Osteocyte (in vitro differentiated cells): ENCODE measurements around the gene RBMXL3. TPM values are rescaled to one million over a fixed set of nuclear protein-coding genes. Genes with fewer than 3 reads are reported as not detected.

Experiments
- DNase-seq: peaks from one replicate; pipeline ENCODE4 v3.0.0; 2021; ENCODE audit warnings: mixed read lengths; ENCODE audit not compliant: unreplicated experiment; ENCODE audit errors: extremely low spot score
- H3K27ac Mint-ChIP-seq: one replicate; pipeline ENCODE4 v1.8.0; 2021; ENCODE audit warnings: mild to moderate bottlenecking, mixed read lengths; ENCODE audit not compliant: unreplicated experiment
- H3K27me3 Mint-ChIP-seq: one replicate; pipeline ENCODE4 v1.8.0; 2021; ENCODE audit warnings: mixed read lengths; ENCODE audit not compliant: unreplicated experiment
- H3K36me3 Mint-ChIP-seq: one replicate; pipeline ENCODE4 v1.8.0; 2021; ENCODE audit warnings: mixed read lengths; ENCODE audit not compliant: unreplicated experiment
- H3K4me1 Mint-ChIP-seq: one replicate; pipeline ENCODE4 v1.8.0; 2021; ENCODE audit warnings: mixed read lengths; ENCODE audit not compliant: unreplicated experiment
- H3K4me3 Mint-ChIP-seq: one replicate; pipeline ENCODE4 v1.8.0; 2021; ENCODE audit warnings: mild to moderate bottlenecking, moderate library complexity, mixed read lengths; ENCODE audit not compliant: unreplicated experiment
- H3K9me3 Mint-ChIP-seq: one replicate; pipeline ENCODE4 v1.8.0; 2021; ENCODE audit warnings: mixed read lengths; ENCODE audit not compliant: unreplicated experiment
- long read RNA-seq: library from polyadenylated mRNA; unstranded; transcript quantifications from one replicate; pipeline ENCODE4 v2.0.0, GENCODE V29; 2021
- total RNA-seq: library from RNA; stranded (reverse); gene quantifications from 2 replicates; pipeline ENCODE4 v1.2.1, GENCODE V29; 2021
- TF ChIP-seq, protein P1 (sequence below): fragments of 200-600 bp; sonication (generic); IDR thresholded peaks from 2 replicates; pipeline ENCODE4 v1.5.0; 2021; ENCODE audit warnings: antibody characterized with exemption, mild to moderate bottlenecking, moderate library complexity

RBMXL3 gene
- not detected in 2 replicates for total RNA-seq
- long read RNA-seq: 0 reads

DNA sequence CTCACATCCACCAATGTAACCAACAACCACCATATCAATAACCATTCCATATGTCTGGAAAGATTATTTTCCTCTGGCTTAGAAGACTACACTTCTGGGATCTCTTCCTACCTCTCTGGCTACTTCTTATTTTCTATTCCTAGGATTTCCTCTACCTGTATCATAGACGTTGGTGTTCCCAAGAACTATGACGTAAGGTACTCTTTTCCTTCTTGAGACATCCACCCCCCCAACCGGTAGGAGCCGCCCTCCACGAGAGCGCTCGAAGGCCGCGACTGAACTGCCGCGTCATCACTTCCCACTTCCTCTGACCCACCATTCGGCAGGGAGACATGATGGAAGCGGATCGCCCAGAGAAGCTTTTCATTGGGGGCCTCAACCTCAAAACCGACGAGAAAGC lies at the start of gene RBMXL3:
Gene RBMXL3 (plus strand): TSS at position 301 of the 400 bp plus-strand sequence. CDS start 32 bp downstream, at position 333.
- no peaks in the 10 kb centered on the region for H3K27me3 Mint-ChIP-seq
- H3K9me3 Mint-ChIP-seq: peaks cover 4% of the 10 kb centered on the region
- no peak within 1 kb of the TSS for H3K4me3 Mint-ChIP-seq
- TF ChIP-seq, protein P1, sequence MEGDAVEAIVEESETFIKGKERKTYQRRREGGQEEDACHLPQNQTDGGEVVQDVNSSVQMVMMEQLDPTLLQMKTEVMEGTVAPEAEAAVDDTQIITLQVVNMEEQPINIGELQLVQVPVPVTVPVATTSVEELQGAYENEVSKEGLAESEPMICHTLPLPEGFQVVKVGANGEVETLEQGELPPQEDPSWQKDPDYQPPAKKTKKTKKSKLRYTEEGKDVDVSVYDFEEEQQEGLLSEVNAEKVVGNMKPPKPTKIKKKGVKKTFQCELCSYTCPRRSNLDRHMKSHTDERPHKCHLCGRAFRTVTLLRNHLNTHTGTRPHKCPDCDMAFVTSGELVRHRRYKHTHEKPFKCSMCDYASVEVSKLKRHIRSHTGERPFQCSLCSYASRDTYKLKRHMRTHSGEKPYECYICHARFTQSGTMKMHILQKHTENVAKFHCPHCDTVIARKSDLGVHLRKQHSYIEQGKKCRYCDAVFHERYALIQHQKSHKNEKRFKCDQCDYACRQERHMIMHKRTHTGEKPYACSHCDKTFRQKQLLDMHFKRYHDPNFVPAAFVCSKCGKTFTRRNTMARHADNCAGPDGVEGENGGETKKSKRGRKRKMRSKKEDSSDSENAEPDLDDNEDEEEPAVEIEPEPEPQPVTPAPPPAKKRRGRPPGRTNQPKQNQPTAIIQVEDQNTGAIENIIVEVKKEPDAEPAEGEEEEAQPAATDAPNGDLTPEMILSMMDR: no peak
- no peak within 1 kb of the TSS for H3K27ac Mint-ChIP-seq
- H3K36me3 Mint-ChIP-seq: peaks cover 2% of the 10 kb centered on the region
- H3K4me1 Mint-ChIP-seq: no peaks in the 10 kb centered on the region
- DNase-seq: no peak

DNA sequence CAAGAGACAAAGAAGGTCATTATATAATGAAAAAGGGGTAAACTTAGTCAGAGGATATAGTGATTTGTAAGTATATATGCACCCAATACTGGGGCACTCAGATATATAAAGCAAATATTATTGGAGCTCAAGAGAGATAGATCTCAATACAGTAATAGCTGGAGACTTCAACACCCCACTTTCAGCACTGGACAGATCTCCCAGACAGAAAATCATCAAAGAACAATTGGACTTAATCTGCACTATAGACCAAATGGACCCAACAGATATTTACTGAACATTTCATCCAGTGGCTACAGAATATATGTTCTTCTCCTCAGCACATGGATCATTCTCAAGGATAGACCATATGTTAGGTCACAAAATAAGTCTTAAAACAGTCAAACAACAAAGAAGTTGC lies 47.2 kb upstream of the RBMXL3 start:
- Mint-ChIP-seq H3K27ac (no peak overlapping the region), H3K9me3 (peaks cover 3% of the 10 kb centered on the region)

DNA sequence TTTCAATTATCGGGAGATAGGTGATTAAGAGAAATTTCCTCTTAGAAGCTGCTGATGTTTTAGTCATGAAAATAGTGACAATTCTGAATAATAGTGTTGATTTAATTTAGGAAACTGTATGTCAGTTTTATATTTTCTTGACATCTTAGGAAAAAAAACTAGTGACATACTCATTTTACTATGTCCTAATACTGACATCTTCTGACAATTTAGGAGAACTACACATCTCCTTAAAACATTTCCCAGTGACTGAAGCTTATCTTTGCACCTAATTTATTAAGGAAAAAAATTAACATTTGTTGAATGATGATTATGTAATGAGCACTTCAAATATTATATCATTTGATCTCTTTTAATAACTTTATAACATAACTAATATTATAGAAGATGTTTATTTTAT lies 42.0 kb upstream of the RBMXL3 start:
- DNase-seq: no peak
- Mint-ChIP-seq H3K4me1 (no peaks in the 10 kb centered on the region), H3K9me3 (no peaks in the 10 kb centered on the region), H3K4me3 (no peak overlapping the region), H3K27ac (no peak overlapping the region), H3K36me3 (peaks cover 6% of the 10 kb centered on the region), H3K27me3 (no peaks in the 10 kb centered on the region)
- TF ChIP-seq, protein P1: peak; percentile 59

More for the DNA sequence above, 47.2 kb upstream of the RBMXL3 start:
- H3K4me3 Mint-ChIP-seq: no peak overlapping the region
- DNase-seq: no peak
- TF ChIP-seq, protein P1: no peak
- H3K36me3 Mint-ChIP-seq: peaks cover 23% of the 10 kb centered on the region
- H3K4me1 Mint-ChIP-seq: no peaks in the 10 kb centered on the region
- H3K27me3 Mint-ChIP-seq: no peaks in the 10 kb centered on the region

DNA sequence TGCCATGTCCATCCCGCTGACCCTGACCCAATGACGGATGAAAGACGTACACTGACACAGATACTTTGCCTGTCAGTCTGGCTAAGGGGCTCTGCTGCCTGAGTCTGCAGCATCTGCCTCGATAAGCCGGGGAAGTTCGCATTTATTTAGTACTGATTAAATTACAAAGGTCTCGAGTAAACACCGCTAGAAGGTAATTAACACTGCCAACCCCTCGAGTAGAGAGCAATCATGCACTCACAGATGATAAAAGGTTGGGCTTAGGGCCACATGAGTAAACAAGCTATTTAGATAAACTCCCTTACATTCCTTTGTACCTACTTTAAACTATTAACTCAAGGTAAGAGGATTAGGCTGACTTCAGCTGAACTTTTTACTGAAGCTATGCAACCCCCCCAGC lies 16.0 kb upstream of the RBMXL3 start:
- H3K9me3 Mint-ChIP-seq: no peaks in the 10 kb centered on the region
- H3K4me3 Mint-ChIP-seq: no peak overlapping the region
- peaks cover 4% of the 10 kb centered on the region for H3K36me3 Mint-ChIP-seq
- DNase-seq: no peak
- H3K27ac Mint-ChIP-seq: no peak overlapping the region
- no peaks in the 10 kb centered on the region for H3K27me3 Mint-ChIP-seq
- TF ChIP-seq, protein P1: no peak
- no peaks in the 10 kb centered on the region for H3K4me1 Mint-ChIP-seq

DNA sequence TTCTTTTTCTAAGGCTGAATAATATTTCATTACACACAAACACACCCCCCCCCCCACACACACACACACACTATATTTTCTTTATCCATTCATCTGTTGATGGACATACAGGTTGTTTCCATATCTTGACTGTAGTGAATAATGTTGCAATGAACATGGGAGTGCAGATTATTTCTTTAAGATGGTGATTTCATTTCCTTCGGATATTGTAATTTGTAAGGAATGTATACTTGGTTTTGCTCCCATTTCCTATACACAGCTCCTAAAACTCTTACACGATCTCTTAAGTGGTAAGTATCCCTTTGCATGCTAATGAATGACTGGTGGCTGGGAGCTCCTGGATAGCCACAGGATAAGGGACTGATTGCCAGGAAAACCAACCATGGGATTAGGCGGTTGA lies 14.7 kb upstream of the RBMXL3 start:
- Mint-ChIP-seq H3K4me3 (no peak overlapping the region), H3K4me1 (no peaks in the 10 kb centered on the region), H3K9me3 (no peaks in the 10 kb centered on the region), H3K27me3 (no peaks in the 10 kb centered on the region), H3K27ac (no peak overlapping the region), H3K36me3 (peaks cover 4% of the 10 kb centered on the region)
- TF ChIP-seq, protein P1: no peak
- no peak for DNase-seq
